HG02571 (cell line): ENCODE measurements around the gene GAPDHS.

Source experiments
- ATAC-seq: cut with Tn5 transposase; IDR thresholded peaks from one replicate; pipeline ENCODE4 v1.9.1; 2021; ENCODE audit warnings: mild to moderate bottlenecking, moderate library complexity; ENCODE audit not compliant: unreplicated experiment

Gene GAPDHS

GRCh38 chr19:35533201-35533821 lies at the start of gene GAPDHS:
TSS of gene GAPDHS (plus strand) at chr19:35533456. CDS start at chr19:35533528, 72 bp downstream.
- no peak for ATAC-seq

GRCh38 chr19:35484252-35485036 lies 48.8 kb upstream of the GAPDHS start:
- ATAC-seq = no peak

- no peak for ATAC-seq
Observed at GRCh38 chr19:35486268-35486708, 47.0 kb upstream of the GAPDHS start.

- no peak for ATAC-seq
Observed at GRCh38 chr19:35487656-35488182, 45.5 kb upstream of the GAPDHS start.

- no peak for ATAC-seq
Observed at GRCh38 chr19:35488677-35489076, 44.6 kb upstream of the GAPDHS start.

- no peak for ATAC-seq
Observed at GRCh38 chr19:35490364-35490763, 42.9 kb upstream of the GAPDHS start, which contains the start of gene KRTDAP. TSS of gene KRTDAP (minus strand) at chr19:35490464. CDS start at chr19:35490442, 22 bp downstream.

- no peak for ATAC-seq
Observed at GRCh38 chr19:35491836-35492360, 41.4 kb upstream of the GAPDHS start.

- no peak for ATAC-seq
Observed at GRCh38 chr19:35493971-35494370, 39.3 kb upstream of the GAPDHS start.

GRCh38 chr19:35495107-35496064 lies 37.9 kb upstream of the GAPDHS start:
- ATAC-seq = no peak

- no peak for ATAC-seq
Observed at GRCh38 chr19:35497406-35497805, 35.9 kb upstream of the GAPDHS start.

- no peak for ATAC-seq
Observed at GRCh38 chr19:35498220-35498619, 35.0 kb upstream of the GAPDHS start.

- no peak for ATAC-seq
Observed at GRCh38 chr19:35498984-35499527, 34.2 kb upstream of the GAPDHS start.

GRCh38 chr19:35500611-35501010 lies 32.6 kb upstream of the GAPDHS start:
- ATAC-seq = no peak

GRCh38 chr19:35501684-35502083 lies 31.6 kb upstream of the GAPDHS start:
- no peak for ATAC-seq

GRCh38 chr19:35502751-35503150 lies 30.5 kb upstream of the GAPDHS start:
- ATAC-seq = no peak

- ATAC-seq = no peak
Observed at GRCh38 chr19:35506011-35506410, 27.2 kb upstream of the GAPDHS start.

GRCh38 chr19:35507561-35507960 lies 25.7 kb upstream of the GAPDHS start:
- ATAC-seq = no peak

- no peak for ATAC-seq
Observed at GRCh38 chr19:35508129-35508528, 25.1 kb upstream of the GAPDHS start.

- no peak for ATAC-seq
Observed at GRCh38 chr19:35509018-35509652, 24.1 kb upstream of the GAPDHS start.
